ENCODE measurements around the gene RBMS3. TPM values are rescaled to one million over a fixed set of nuclear protein-coding genes. Genes with fewer than 3 reads are reported as not detected.

RBMS3 gene
- total RNA-seq, 1 experiment from 2014 or later = 5.9 TPM

DNA sequence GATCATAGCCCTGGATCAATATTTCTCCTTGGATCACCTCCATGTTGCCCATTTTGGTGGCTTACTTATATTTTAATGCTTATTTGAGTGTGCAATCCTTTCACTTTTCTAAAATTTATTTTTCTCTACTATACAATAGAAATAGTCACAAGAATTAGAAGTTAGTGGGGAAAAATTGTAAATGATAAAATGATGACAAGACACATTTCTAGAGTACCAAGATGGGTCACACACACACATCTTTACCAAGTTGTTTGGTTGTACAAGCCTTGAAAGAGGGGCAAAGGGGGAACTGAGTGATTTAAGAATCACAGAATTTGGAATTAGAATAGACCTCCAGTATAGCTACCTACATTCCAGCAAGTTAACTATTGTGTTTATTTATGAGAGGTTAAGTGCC lies 545.8 kb downstream of the RBMS3 start:
- TF ChIP-seq EZH2 (IDR thresholded peaks at IDR 0.05; ENCODE audit: borderline replicate concordance, low read depth, low read length, poor library complexity, severe bottlenecking) (no peak), CTCF (conservative IDR thresholded peaks at IDR 0.05; ENCODE audit: low read depth, low read length) (no peak)
- Histone ChIP-seq H3K9me3 (ENCODE audit: low read depth, low read length, poor library complexity, severe bottlenecking) (no peaks in the 10 kb centered on the region), H3K4me3 (ENCODE audit: low read depth, low read length, poor library complexity, severe bottlenecking) (no peak overlapping the region), H3K27me3 (replicated peaks; ENCODE audit: insufficient read depth, low read depth, low read length, poor library complexity) (no peaks in the 10 kb centered on the region), H3K36me3 (ENCODE audit: insufficient read depth, low read length, poor library complexity, severe bottlenecking) (no peaks in the 10 kb centered on the region), H3K27ac (ENCODE audit: low read depth, low read length, poor library complexity, severe bottlenecking) (no peak overlapping the region), H3K4me1 (ENCODE audit: insufficient read depth, low read length, poor library complexity, severe bottlenecking) (no peaks in the 10 kb centered on the region)
- BruUV-seq (replicated peaks) = no TSS peak
- DNase-seq (ENCODE audit: low spot score) = no peak
- ChIA-PET POLR2A (ENCODE audit: low non-redundant PET) (no interaction called here), CTCF (no interaction called here)
- intact Hi-C loops (cut with micrococcal nuclease; ENCODE audit: unreplicated experiment) = no loop called here

DNA sequence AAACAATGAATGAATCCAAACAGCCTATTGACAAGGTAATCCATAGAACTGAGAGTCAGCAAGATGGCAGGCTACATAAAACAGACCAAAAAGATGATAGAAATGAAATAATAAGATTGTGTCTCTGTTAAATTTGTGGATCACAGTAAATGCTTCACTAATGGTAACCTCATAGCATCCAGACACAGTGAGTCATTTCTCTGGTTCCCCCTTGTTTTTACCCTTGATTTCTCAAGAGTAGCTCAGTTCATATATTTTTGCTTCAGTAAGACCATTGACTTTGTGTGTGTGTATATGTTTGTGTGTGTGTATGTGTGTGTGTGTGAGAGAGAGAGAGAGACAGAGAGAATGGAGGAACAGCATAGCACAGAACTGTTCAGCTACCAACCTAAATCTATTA lies 546.9 kb downstream of the RBMS3 start:
- Histone ChIP-seq H3K4me3 (ENCODE audit: low read depth, low read length, poor library complexity, severe bottlenecking) (no peak overlapping the region), H3K27me3 (replicated peaks; ENCODE audit: insufficient read depth, low read depth, low read length, poor library complexity) (no peaks in the 10 kb centered on the region), H3K36me3 (ENCODE audit: insufficient read depth, low read length, poor library complexity, severe bottlenecking) (no peaks in the 10 kb centered on the region), H3K27ac (ENCODE audit: low read depth, low read length, poor library complexity, severe bottlenecking) (no peak overlapping the region), H3K9me3 (ENCODE audit: low read depth, low read length, poor library complexity, severe bottlenecking) (no peaks in the 10 kb centered on the region), H3K4me1 (ENCODE audit: insufficient read depth, low read length, poor library complexity, severe bottlenecking) (no peaks in the 10 kb centered on the region)
- POLR2A ChIA-PET (ENCODE audit: low non-redundant PET) = no interaction called here
- BruUV-seq (replicated peaks) = no TSS peak
- CTCF ChIA-PET = no interaction called here
- intact Hi-C loops (cut with micrococcal nuclease; ENCODE audit: unreplicated experiment) = no loop called here
- no peak for TF ChIP-seq EZH2 (IDR thresholded peaks at IDR 0.05; ENCODE audit: borderline replicate concordance, low read depth, low read length, poor library complexity, severe bottlenecking)
- TF ChIP-seq CTCF (conservative IDR thresholded peaks at IDR 0.05; ENCODE audit: low read depth, low read length) = no peak
- DNase-seq (ENCODE audit: low spot score) = no peak

- Histone ChIP-seq H3K4me1 (ENCODE audit: insufficient read depth, low read length, poor library complexity, severe bottlenecking) (no peaks in the 10 kb centered on the region), H3K4me3 (ENCODE audit: low read depth, low read length, poor library complexity, severe bottlenecking) (no peak overlapping the region), H3K27ac (ENCODE audit: low read depth, low read length, poor library complexity, severe bottlenecking) (no peak overlapping the region), H3K27me3 (replicated peaks; ENCODE audit: insufficient read depth, low read depth, low read length, poor library complexity) (no peaks in the 10 kb centered on the region), H3K9me3 (ENCODE audit: low read depth, low read length, poor library complexity, severe bottlenecking) (no peaks in the 10 kb centered on the region), H3K36me3 (ENCODE audit: insufficient read depth, low read length, poor library complexity, severe bottlenecking) (no peaks in the 10 kb centered on the region)
- ChIA-PET POLR2A (ENCODE audit: low non-redundant PET) (no interaction called here), CTCF (no interaction called here)
- TF ChIP-seq CTCF (conservative IDR thresholded peaks at IDR 0.05; ENCODE audit: low read depth, low read length) (no peak), EZH2 (IDR thresholded peaks at IDR 0.05; ENCODE audit: borderline replicate concordance, low read depth, low read length, poor library complexity, severe bottlenecking) (no peak)
- DNase-seq (ENCODE audit: low spot score) = no peak
- BruUV-seq (replicated peaks) = no TSS peak
- intact Hi-C loops (cut with micrococcal nuclease; ENCODE audit: unreplicated experiment) = no loop called here
Observed at GRCh38 chr3:29829340-29829739, 548.5 kb downstream of the RBMS3 start.

Data from A673 (cell line).